Activated T-helper 1 cell treated with anti-CD3 and anti-CD28 coated beads, Interleukin-12 subunit alpha, Interleukin-12 subunit beta, Interleukin-2, Interleukin-4 antibody, amounts not matched to agents 30 ng/mL and 10 ng/mL and 1 ng/mL, durations not matched to agents 14 hours and 24 hours and 36 hours (primary cell): Measurements from ENCODE around the gene ESYT2. TPM values are rescaled to one million over a fixed set of nuclear protein-coding genes. Genes with fewer than 3 reads are reported as not detected.
"Not testable (repeated sequence)": the region's sequence is repeated elsewhere in the genome, so short reads cannot be mapped to it uniquely, and the experiment has no call there.

Experiments
- DNase-seq: peaks from one replicate; pipeline ENCODE4 v3.0.0; 2021; ENCODE audit warnings: low spot score
- H3K27ac Mint-ChIP-seq: one replicate; pipeline ENCODE4 v1.8.0; 2021; ENCODE audit warnings: mild to moderate bottlenecking, mixed read lengths
- H3K27me3 Mint-ChIP-seq: one replicate; pipeline ENCODE4 v1.8.0; 2022; ENCODE audit warnings: mild to moderate bottlenecking, moderate library complexity, mixed read lengths; ENCODE audit not compliant: insufficient read depth
- H3K36me3 Mint-ChIP-seq: one replicate; pipeline ENCODE4 v1.8.0; 2021; ENCODE audit warnings: low read depth, mixed read lengths
- H3K4me1 Mint-ChIP-seq: one replicate; pipeline ENCODE4 v1.8.0; 2021; ENCODE audit warnings: low read depth, mixed read lengths
- H3K4me3 Mint-ChIP-seq: one replicate; pipeline ENCODE4 v1.8.0; 2021; ENCODE audit warnings: mild to moderate bottlenecking, moderate library complexity, mixed read lengths
- H3K9me3 Mint-ChIP-seq: one replicate; pipeline ENCODE4 v1.8.0; 2021; ENCODE audit warnings: mixed read lengths
- intact Hi-C: fragments of 100-400 bp; cut with micrococcal nuclease; formaldehyde crosslinking; loops from one replicate; pipeline ENCODE4 v1.15.1; 2024
- total RNA-seq: library from RNA; stranded (reverse); gene quantifications from 2 replicates; pipeline ENCODE4 v1.2.3, GENCODE V29; 2022

ESYT2 gene
- total RNA-seq, 1 donor from 2014 or later = 59.1 TPM

DNA sequence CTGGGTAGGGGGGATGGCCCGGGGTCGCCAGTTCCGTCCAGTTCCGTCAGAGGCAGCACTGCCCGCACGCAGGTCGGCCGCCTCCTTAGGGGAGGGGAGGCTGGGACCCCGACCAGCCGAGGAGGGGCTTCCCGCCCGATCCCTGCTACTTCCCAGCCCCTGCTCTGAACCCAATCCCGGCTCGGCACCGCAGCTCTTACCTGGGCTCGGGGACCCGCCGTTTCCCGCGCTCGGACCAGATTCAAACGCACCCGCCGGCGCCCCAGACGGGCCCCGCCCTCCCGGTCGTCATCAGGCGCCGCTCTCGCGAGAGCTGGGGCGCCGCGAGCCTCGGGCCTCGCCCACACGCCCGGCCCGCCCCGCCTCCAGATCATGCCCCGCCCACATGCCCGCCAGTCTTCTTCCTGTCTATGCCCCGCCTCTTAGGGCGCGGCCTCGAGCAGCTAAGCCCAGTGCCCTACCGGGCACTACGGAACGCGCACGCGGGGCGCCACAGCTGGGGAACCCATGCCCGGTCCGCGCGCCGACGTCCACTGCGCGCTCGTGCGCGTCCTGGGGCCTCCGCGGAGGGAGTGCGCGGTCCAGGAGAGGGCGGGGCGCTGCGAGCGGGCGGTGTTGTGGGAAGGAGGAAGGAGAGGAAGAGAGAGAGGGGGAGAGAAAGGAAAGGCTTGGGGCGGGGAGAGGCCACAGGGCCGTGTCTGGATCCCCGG lies 124.6 kb downstream of the ESYT2 start, which contains the start of gene NCAPG2:
Gene NCAPG2 (minus strand): TSS at position 281 of the 710 bp plus-strand sequence. CDS start 2,905 bp downstream, outside the sequence.
- DNase-seq = peak; percentile 94
- H3K4me1 Mint-ChIP-seq = peaks cover 53% of the 10 kb centered on the region
- peak within 1 kb of the TSS; percentile 87 for H3K27ac Mint-ChIP-seq
- peaks cover 19% of the 10 kb centered on the region for H3K36me3 Mint-ChIP-seq
- H3K4me3 Mint-ChIP-seq = peak within 1 kb of the TSS; percentile 87
- peaks cover 9% of the 10 kb centered on the region for H3K9me3 Mint-ChIP-seq
- peaks cover under 1% of the 10 kb centered on the region for H3K27me3 Mint-ChIP-seq
- intact Hi-C loops = loop anchor here (1.0 to 2.0 kb wide), 6 partner anchors 48 to 492 kb away; partner anchors contain the start of genes DYNC2I1 and ESYT2

DNA sequence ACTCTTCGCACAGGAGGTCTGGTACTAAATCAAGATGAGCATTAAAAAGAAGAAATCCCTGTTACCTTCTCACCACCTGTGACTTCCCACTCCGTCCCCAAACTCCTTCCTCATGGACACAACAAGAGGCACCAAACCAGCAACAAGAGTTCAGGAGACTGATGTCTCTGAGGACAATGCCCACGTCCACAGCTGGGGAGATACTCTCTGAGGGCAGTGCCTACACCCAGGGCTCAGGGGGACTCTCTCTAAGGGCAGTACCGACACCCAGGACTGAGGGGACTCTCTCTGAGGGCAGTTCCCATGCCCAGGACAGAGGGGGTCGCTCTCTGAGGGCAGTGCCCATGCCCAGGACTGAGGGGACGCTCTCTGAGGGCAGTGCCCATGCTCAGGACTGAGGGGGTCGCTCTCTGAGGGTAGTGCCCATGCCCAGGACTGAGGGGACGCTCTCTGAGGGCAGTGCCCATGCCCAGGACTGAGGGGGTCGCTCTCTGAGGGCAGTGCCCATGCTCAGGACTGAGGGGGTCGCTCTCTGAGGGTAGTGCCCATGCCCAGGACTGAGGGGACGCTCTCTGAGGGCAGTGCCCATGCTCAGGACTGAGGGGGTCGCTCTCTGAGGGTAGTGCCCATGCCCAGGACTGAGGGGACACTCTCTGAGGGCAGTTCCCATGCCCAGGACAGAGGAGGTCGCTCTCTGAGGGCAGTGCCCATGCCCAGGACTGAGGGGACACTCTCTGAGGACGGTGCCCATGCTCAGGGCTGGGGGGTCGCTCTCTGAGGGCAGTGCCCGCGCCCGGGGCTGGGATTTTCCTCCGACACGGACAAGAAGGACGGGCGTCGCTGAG lies 125.4 kb downstream of the ESYT2 start:
- H3K27ac Mint-ChIP-seq = peak overlapping the region; percentile 87
- peaks cover 27% of the 10 kb centered on the region for H3K36me3 Mint-ChIP-seq
- H3K4me1 Mint-ChIP-seq = peaks cover 61% of the 10 kb centered on the region
- intact Hi-C loops = loop anchor here (1.0 to 2.0 kb wide), 6 partner anchors 48 to 493 kb away; partner anchors contain the start of genes DYNC2I1 and ESYT2
- H3K4me3 Mint-ChIP-seq = peak overlapping the region; percentile 87
- not testable (repeated sequence) for H3K27me3 Mint-ChIP-seq, H3K9me3 Mint-ChIP-seq, DNase-seq

- DNase-seq = no peak
- peaks cover 32% of the 10 kb centered on the region for H3K36me3 Mint-ChIP-seq
- intact Hi-C loops = no loop called here
- peaks cover 7% of the 10 kb centered on the region for H3K9me3 Mint-ChIP-seq
- H3K27ac Mint-ChIP-seq = peak overlapping the region; percentile 59
- H3K4me3 Mint-ChIP-seq = peak overlapping the region; percentile 87
- no peaks in the 10 kb centered on the region for H3K27me3 Mint-ChIP-seq
- peaks cover 65% of the 10 kb centered on the region for H3K4me1 Mint-ChIP-seq
Observed at GRCh38 chr7:158702944-158703343, 126.4 kb downstream of the ESYT2 start.

DNA sequence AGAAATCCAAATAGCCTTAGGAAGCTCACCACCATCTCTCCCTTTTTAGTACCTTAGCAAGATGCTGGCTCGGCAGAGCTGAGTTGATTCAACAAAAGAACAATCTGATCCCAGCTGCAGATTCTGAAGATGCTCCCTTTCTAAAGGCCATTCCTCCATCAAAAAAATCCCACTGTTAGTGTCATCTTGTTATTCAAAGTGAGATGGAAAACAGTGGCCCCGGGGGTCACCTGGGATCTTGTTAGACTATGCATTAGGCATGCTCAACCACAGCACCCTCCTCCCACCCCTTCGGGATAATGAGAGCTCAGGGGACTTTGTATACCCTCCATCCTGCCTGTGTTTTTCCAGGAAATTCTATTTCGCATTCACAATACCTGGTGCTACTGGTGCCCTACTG lies 127.1 kb downstream of the ESYT2 start:
- H3K27me3 Mint-ChIP-seq = no peaks in the 10 kb centered on the region
- peak overlapping the region; percentile 87 for H3K4me3 Mint-ChIP-seq
- H3K27ac Mint-ChIP-seq = no peak overlapping the region
- peaks cover 65% of the 10 kb centered on the region for H3K4me1 Mint-ChIP-seq
- no peak for DNase-seq
- no peaks in the 10 kb centered on the region for H3K9me3 Mint-ChIP-seq
- H3K36me3 Mint-ChIP-seq = peaks cover 35% of the 10 kb centered on the region
- intact Hi-C loops = no loop called here

- Mint-ChIP-seq H3K27me3 (no peaks in the 10 kb centered on the region), H3K9me3 (no peaks in the 10 kb centered on the region), H3K36me3 (peaks cover 35% of the 10 kb centered on the region), H3K4me1 (peaks cover 70% of the 10 kb centered on the region), H3K27ac (no peak overlapping the region), H3K4me3 (no peak overlapping the region)
- intact Hi-C loops = no loop called here
- no peak for DNase-seq
Observed at GRCh38 chr7:158700008-158700407, 129.3 kb downstream of the ESYT2 start.

DNA sequence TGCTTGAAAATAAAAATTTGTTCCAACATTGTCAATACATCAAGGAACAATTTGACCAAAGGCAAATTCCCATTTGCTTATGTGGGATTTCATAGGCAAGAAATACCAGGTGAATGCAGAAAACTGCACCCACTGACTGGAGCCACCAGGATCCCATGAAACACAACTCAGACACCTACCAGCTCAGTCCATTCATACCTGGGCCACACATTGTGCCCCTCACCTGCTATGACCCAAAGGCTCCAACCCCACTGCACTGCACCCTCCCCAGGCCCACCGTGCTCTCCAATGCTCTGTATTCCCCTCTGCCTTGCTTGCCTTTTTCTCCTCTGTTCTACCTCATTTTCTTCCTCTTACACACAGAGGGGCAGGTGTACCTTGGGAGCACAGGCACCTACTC lies 130.0 kb downstream of the ESYT2 start:
- Mint-ChIP-seq H3K36me3 (peaks cover 38% of the 10 kb centered on the region), H3K4me1 (peaks cover 77% of the 10 kb centered on the region), H3K4me3 (no peak overlapping the region), H3K27me3 (no peaks in the 10 kb centered on the region), H3K9me3 (no peaks in the 10 kb centered on the region), H3K27ac (peak overlapping the region; percentile 36)
- no peak for DNase-seq
- intact Hi-C loops = no loop called here

- DNase-seq = no peak
- no peaks in the 10 kb centered on the region for H3K9me3 Mint-ChIP-seq
- H3K27me3 Mint-ChIP-seq = no peaks in the 10 kb centered on the region
- peak overlapping the region; percentile 56 for H3K27ac Mint-ChIP-seq
- intact Hi-C loops = no loop called here
- no peak overlapping the region for H3K4me3 Mint-ChIP-seq
- H3K4me1 Mint-ChIP-seq = peaks cover 80% of the 10 kb centered on the region
- H3K36me3 Mint-ChIP-seq = peaks cover 40% of the 10 kb centered on the region
Observed at GRCh38 chr7:158698657-158699195, 130.6 kb downstream of the ESYT2 start.

DNA sequence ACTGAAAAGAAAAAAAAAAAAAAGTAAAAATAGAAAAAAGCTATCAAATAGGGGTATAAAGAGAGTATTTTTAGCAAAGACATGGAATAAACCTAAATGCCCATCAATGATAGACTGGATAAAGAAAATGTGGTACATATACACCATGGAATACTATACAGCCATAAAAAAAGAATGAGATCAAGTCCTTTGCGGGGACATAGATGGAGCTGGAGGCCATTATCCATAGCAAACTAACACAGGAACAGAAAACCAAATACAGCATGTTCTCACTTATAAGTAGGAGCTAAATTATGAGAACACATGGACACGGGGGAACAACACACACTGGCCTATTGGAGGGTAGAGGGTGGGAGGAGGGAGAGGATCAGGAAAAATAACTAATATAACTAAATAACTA lies 131.7 kb downstream of the ESYT2 start:
- H3K36me3 Mint-ChIP-seq = peaks cover 41% of the 10 kb centered on the region
- DNase-seq, H3K4me3 Mint-ChIP-seq, H3K27ac Mint-ChIP-seq, H3K9me3 Mint-ChIP-seq, intact Hi-C loops, H3K27me3 Mint-ChIP-seq: not testable (repeated sequence)
- peaks cover 73% of the 10 kb centered on the region for H3K4me1 Mint-ChIP-seq

DNA sequence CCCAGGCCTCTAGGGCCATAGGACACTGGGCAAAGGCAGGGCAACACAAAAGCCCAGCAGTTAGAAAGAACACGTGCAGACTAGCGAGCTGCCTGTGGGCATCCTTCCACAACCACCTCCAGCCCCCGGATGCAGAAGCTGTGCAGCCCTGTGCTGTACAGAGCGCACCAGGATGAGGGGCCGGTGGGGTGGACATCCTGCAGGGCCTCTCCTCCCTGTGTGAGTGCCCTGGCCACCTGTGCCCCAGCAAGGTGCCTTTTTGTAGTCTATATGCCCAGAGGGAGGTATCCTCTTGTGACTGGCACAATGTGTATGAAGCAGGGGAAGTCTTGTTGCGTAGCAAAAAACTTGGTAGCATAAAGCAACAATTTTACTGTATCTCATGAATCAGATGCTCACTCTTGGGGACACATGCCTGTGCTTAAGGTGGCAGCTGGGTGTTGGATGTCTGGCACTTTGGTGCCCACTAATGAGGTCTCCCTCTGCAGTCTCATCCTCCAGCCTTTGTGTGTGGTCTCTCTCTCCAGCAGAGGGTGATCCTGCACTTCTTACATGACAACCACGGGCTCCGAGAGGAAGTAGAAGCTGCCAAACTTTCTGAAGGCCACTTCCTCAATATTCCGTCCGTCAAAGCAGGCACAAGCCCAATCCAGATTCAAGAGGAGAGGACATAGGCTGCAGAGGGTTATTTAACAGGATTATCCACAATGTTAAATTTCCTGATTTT lies 133.4 kb downstream of the ESYT2 start:
- Mint-ChIP-seq H3K36me3 (peaks cover 38% of the 10 kb centered on the region), H3K4me3 (no peak overlapping the region), H3K27ac (peak overlapping the region; percentile 41), H3K9me3 (no peaks in the 10 kb centered on the region), H3K27me3 (no peaks in the 10 kb centered on the region), H3K4me1 (peaks cover 56% of the 10 kb centered on the region)
- intact Hi-C loops = loop anchor here (1.0 kb wide), 1 partner anchor 281 kb away; no protein-coding TSS in a partner anchor
- no peak for DNase-seq

- Mint-ChIP-seq H3K36me3 (peaks cover 38% of the 10 kb centered on the region), H3K4me1 (peaks cover 48% of the 10 kb centered on the region), H3K4me3 (no peak overlapping the region), H3K27me3 (no peaks in the 10 kb centered on the region), H3K9me3 (no peaks in the 10 kb centered on the region), H3K27ac (peak overlapping the region; percentile 47)
- DNase-seq = no peak
- intact Hi-C loops = no loop called here
Observed at GRCh38 chr7:158695056-158695455, 134.3 kb downstream of the ESYT2 start.

DNA sequence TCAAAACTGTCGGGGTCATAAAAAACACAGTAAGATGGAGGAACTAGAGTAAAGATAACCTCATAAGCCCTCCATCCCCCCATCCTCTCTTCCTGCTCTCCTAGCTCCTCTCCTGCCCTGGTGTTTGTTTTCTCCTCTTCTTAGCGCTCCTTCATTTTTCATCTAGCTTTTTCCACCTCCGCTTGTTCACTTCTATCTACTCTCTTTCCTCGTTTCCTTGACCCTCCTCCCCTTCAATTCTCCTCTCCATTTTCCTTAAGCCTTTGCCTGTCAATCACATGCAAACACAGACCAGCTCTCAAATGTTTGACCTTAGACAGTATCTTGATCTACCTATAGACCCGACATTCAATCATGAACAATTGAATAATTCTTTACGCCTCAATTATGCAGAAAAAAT lies 134.7 kb downstream of the ESYT2 start:
- Mint-ChIP-seq H3K9me3 (no peaks in the 10 kb centered on the region), H3K4me3 (no peak overlapping the region), H3K36me3 (peaks cover 39% of the 10 kb centered on the region), H3K27ac (peak overlapping the region; percentile 19), H3K27me3 (no peaks in the 10 kb centered on the region), H3K4me1 (peaks cover 46% of the 10 kb centered on the region)
- no peak for DNase-seq
- intact Hi-C loops = no loop called here

DNA sequence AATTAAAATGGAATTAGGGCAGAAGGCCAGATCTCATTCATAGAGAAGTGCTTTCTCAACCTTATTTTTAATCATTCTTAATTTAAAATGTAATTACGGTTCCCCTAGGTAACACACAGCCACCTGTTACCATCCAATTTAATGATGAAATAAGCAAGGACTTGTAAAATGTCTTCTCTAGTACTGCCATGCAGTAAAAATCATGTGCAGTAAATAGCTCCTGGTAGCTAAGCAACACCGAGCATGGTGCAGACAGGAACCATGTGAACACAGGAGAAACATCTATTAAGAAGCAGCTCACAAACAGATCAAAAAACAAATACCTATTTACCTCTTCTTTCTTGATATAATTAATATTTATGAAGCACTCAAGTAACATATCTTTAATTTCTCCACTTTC lies 139.8 kb downstream of the ESYT2 start:
- Mint-ChIP-seq H3K27ac (no peak overlapping the region), H3K9me3 (no peaks in the 10 kb centered on the region), H3K4me3 (no peak overlapping the region), H3K27me3 (no peaks in the 10 kb centered on the region), H3K4me1 (peaks cover 10% of the 10 kb centered on the region), H3K36me3 (peaks cover 37% of the 10 kb centered on the region)
- no peak for DNase-seq
- intact Hi-C loops = no loop called here
